HepG2 (cell line): Measurements from ENCODE around the gene SSTR5. TPM values are rescaled to one million over a fixed set of nuclear protein-coding genes. Genes with fewer than 3 reads are reported as not detected.

Experiments
- ATF7 ChIP-seq, 2 experiments: fragments of 450-650 bp in 1 of 2; sonication (generic) in 1 of 2; formaldehyde crosslinking in 1 of 2; IDR thresholded peaks; 2 replicates each; pipeline versions ENCODE4 v1.4.0 to v1.6.1; 2016 to 2020; ENCODE audit warnings: antibody characterized with exemption in 1 of 2, mild to moderate bottlenecking in 1 of 2, missing genetic modification reagents in 1 of 2
- BRCA1 ChIP-seq: sonication (generic); formaldehyde crosslinking; IDR thresholded peaks from 2 replicates; pipeline ENCODE4 v1.4.0; 2020; ENCODE audit warnings: missing genetic modification reagents
- DMAP1 ChIP-seq: IDR thresholded peaks from 2 replicates; pipeline ENCODE4 v1.6.1; 2016
- GATAD2A ChIP-seq: IDR thresholded peaks from 2 replicates; pipeline ENCODE4 v1.6.1; 2016
- GPBP1L1 ChIP-seq: sonication (generic); formaldehyde crosslinking; IDR thresholded peaks from 2 replicates; pipeline ENCODE4 v1.5.0; 2020; ENCODE audit warnings: mild to moderate bottlenecking, missing genetic modification reagents
- HNRNPK ChIP-seq: fragments of 200-400 bp; formaldehyde crosslinking; IDR thresholded peaks from 2 replicates; pipeline ENCODE4 v1.6.1; 2018; ENCODE audit warnings: low read length, low read depth, moderate library complexity, mild to moderate bottlenecking; ENCODE audit not compliant: poor library complexity, severe bottlenecking
- HNRNPL ChIP-seq: fragments of 200-400 bp; formaldehyde crosslinking; IDR thresholded peaks from 2 replicates; pipeline ENCODE4 v1.6.1; 2017; ENCODE audit warnings: mild to moderate bottlenecking, low read depth, low read length
- KLF9 ChIP-seq: IDR thresholded peaks from 2 replicates; pipeline ENCODE4 v1.6.1; 2016; ENCODE audit warnings: low read depth
- KMT2A ChIP-seq: sonication (generic); formaldehyde crosslinking; IDR thresholded peaks from 2 replicates; pipeline ENCODE4 v1.4.0; 2020; ENCODE audit warnings: missing genetic modification reagents
- MED1 ChIP-seq: sonication (generic); formaldehyde crosslinking; IDR thresholded peaks from 2 replicates; pipeline ENCODE4 v1.4.0; 2020; ENCODE audit warnings: missing genetic modification reagents
- NFIB ChIP-seq: sonication (generic); formaldehyde crosslinking; IDR thresholded peaks from 2 replicates; pipeline ENCODE4 v1.9.0; 2021; ENCODE audit warnings: missing genetic modification reagents, mild to moderate bottlenecking, borderline replicate concordance
- RAD51 ChIP-seq: fragments of 450-650 bp; IDR thresholded peaks from 2 replicates; pipeline ENCODE4 v1.6.1; 2016; ENCODE audit warnings: borderline replicate concordance
- RFX5 ChIP-seq: IDR thresholded peaks from 2 replicates; pipeline ENCODE4 v1.6.1; 2011; ENCODE audit warnings: low read depth, low read length, improper control_type of control experiment
- TAF1 ChIP-seq: sonication (generic); formaldehyde crosslinking; IDR thresholded peaks from 2 replicates; pipeline ENCODE4 v1.4.0; 2020; ENCODE audit warnings: missing genetic modification reagents
- XRCC5 ChIP-seq: fragments of 200-400 bp; formaldehyde crosslinking; optimal IDR thresholded peaks from 2 replicates; pipeline ENCODE3; 2017; ENCODE audit warnings: mild to moderate bottlenecking, low read length
- YEATS4 ChIP-seq: sonication (generic); formaldehyde crosslinking; IDR thresholded peaks from 2 replicates; pipeline ENCODE4 v1.4.0; 2020; ENCODE audit warnings: missing genetic modification reagents, borderline replicate concordance
- ZBTB44 ChIP-seq: sonication (generic); formaldehyde crosslinking; IDR thresholded peaks from 2 replicates; pipeline ENCODE4 v1.4.0; 2020; ENCODE audit warnings: missing genetic modification reagents
- ZNF260 ChIP-seq: sonication (generic); formaldehyde crosslinking; IDR thresholded peaks from 2 replicates; pipeline ENCODE4 v1.4.0; 2020; ENCODE audit warnings: missing genetic modification reagents, low read depth, mild to moderate bottlenecking, borderline replicate concordance
- ZNF326 ChIP-seq: sonication (generic); formaldehyde crosslinking; IDR thresholded peaks from 2 replicates; pipeline ENCODE4 v1.4.0; 2020; ENCODE audit warnings: missing genetic modification reagents, borderline replicate concordance
- ZNF331 ChIP-seq: sonication (generic); formaldehyde crosslinking; IDR thresholded peaks from 2 replicates; pipeline ENCODE4 v1.4.0; 2020; ENCODE audit warnings: missing genetic modification reagents
- ZNF337 ChIP-seq: sonication (generic); formaldehyde crosslinking; IDR thresholded peaks from 2 replicates; pipeline ENCODE4 v1.5.1; 2020; ENCODE audit warnings: missing genetic modification reagents, low read depth, mild to moderate bottlenecking, borderline replicate concordance
- ZNF432 ChIP-seq: sonication (generic); formaldehyde crosslinking; IDR thresholded peaks from 2 replicates; pipeline ENCODE4 v1.5.0; 2020; ENCODE audit warnings: missing genetic modification reagents, mild to moderate bottlenecking, borderline replicate concordance
- ZNF446 ChIP-seq: sonication (generic); formaldehyde crosslinking; IDR thresholded peaks from 2 replicates; pipeline ENCODE4 v1.5.0; 2020; ENCODE audit warnings: mild to moderate bottlenecking, missing genetic modification reagents
- ZNF614 ChIP-seq: IDR thresholded peaks from 2 replicates; pipeline ENCODE4 v1.6.1; 2018; ENCODE audit warnings: missing biosample characterization, missing genetic modification reagents, inconsistent platforms, borderline replicate concordance
- ZNF639 ChIP-seq: conservative IDR thresholded peaks from 2 replicates; pipeline ENCODE4 v1.6.1; 2018; ENCODE audit warnings: missing genetic modification reagents
- ZNF674 ChIP-seq: sonication (generic); formaldehyde crosslinking; IDR thresholded peaks from 2 replicates; pipeline ENCODE4 v1.5.0; 2020; ENCODE audit warnings: low read depth, mild to moderate bottlenecking, missing genetic modification reagents
- ZNF724P ChIP-seq: sonication (generic); formaldehyde crosslinking; IDR thresholded peaks from 2 replicates; pipeline ENCODE4 v1.8.0; 2022; ENCODE audit warnings: missing genetic modification reagents, borderline replicate concordance
- ZNF782 ChIP-seq: sonication (generic); formaldehyde crosslinking; IDR thresholded peaks from 2 replicates; pipeline ENCODE4 v1.4.0; 2020; ENCODE audit warnings: missing genetic modification reagents, mild to moderate bottlenecking, borderline replicate concordance
- ZNF790 ChIP-seq: sonication (generic); formaldehyde crosslinking; IDR thresholded peaks from 2 replicates; pipeline ENCODE4 v1.8.0; 2022; ENCODE audit warnings: missing genetic modification reagents, mild to moderate bottlenecking, borderline replicate concordance
- polyA plus RNA-seq, 8 experiments: library from polyadenylated mRNA; depleted of rRNA in 3 of 8; stranded (reverse) in 7 of 8; unstranded in 1 of 8; fragments of >200 nt; fragmentation: Illumina TruSeq in 4 of 8; extraction: Trizol in 4 of 8; gene quantifications; 2 replicates each; pipeline versions ENCODE4 v1.2.1 to v1.2.3, GENCODE V29; 2011 to 2016; ENCODE audit warnings: low read depth in 4 of 8, missing spikeins in 1 of 8, mixed read lengths in 1 of 8; ENCODE audit not compliant: insufficient read depth in 1 of 8
- total RNA-seq, 5 experiments: library from RNA; depleted of rRNA; stranded (reverse); fragments of >200 nt; fragmentation: Illumina TruSeq; extraction: Trizol; gene quantifications; 2 replicates each; pipeline ENCODE4 v1.2.3, GENCODE V29; 2016; ENCODE audit warnings: low read depth in 1 of 5

SSTR5 gene
- total and polyA plus RNA-seq, 2 of the 13 experiments (the other 11 are each of a cell fraction or from before 2014, with no cell fraction given): 0.20 to 0.49 TPM

GRCh38 chr16:1076801-1077576, 4.4 kb downstream of the SSTR5 start (continued):
- 0 out of 2 replicates have a peak, but pooled peaks have one; percentile 39 for TF ChIP-seq ZNF724P (CRISPR knock-in tag)
- TF ChIP-seq NFIB (CRISPR knock-in tag): no peak
- no peak for TF ChIP-seq ZNF432 (CRISPR knock-in tag)
- no peak for TF ChIP-seq KMT2A (CRISPR knock-in tag)
- TF ChIP-seq BRCA1 (CRISPR knock-in tag): no peak
- TF ChIP-seq GPBP1L1 (CRISPR knock-in tag): no peak
- TF ChIP-seq ZNF326: no peak
- TF ChIP-seq KLF9 (CRISPR knock-in tag): no peak
- peak; percentile 23; the same call in 1 of the 2 replicates for TF ChIP-seq ZNF331
- no peak for TF ChIP-seq ZNF614 (CRISPR knock-in tag)
- TF ChIP-seq ATF7 (IDR thresholded peaks at IDR 0.05): no peak
- TF ChIP-seq ATF7 (CRISPR knock-in tag; IDR thresholded peaks at IDR 0.05): no peak
- no peak for TF ChIP-seq ZBTB44 (CRISPR knock-in tag)
- peak; percentile 82 for TF ChIP-seq MED1 (CRISPR knock-in tag)
- no peak for TF ChIP-seq ZNF260
- no peak for TF ChIP-seq ZNF337 (CRISPR knock-in tag)
- TF ChIP-seq HNRNPK: no peak
- no peak for TF ChIP-seq ZNF790 (CRISPR knock-in tag)
- TF ChIP-seq ZNF674 (CRISPR knock-in tag): no peak
- TF ChIP-seq DMAP1 (CRISPR knock-in tag): no peak
- TF ChIP-seq TAF1: no peak; the same call in 1 of the 2 replicates
- TF ChIP-seq HNRNPL: no peak
- no peak for TF ChIP-seq ZNF782 (CRISPR knock-in tag)
- no peak for TF ChIP-seq ZNF446 (CRISPR knock-in tag)
- TF ChIP-seq GATAD2A: peak; percentile 62
- no peak for TF ChIP-seq YEATS4
- TF ChIP-seq XRCC5: no peak
- TF ChIP-seq ZNF639 (CRISPR knock-in tag): no peak; the same call in 1 of the 2 replicates
- TF ChIP-seq RAD51: no peak
- TF ChIP-seq RFX5: no peak
